Lower leg skin (tissue), 4 donors: ENCODE measurements around the gene CYGB. TPM values are rescaled to one million over a fixed set of nuclear protein-coding genes. Genes with fewer than 3 reads are reported as not detected.
"Not testable (repeated sequence)": the region's sequence is repeated elsewhere in the genome, so short reads cannot be mapped to it uniquely, and the experiment has no call there.

Source experiments
- DNase-seq, 2 donors: peaks; one replicate each; pipeline ENCODE4 v3.0.0-alpha.2; 2019; ENCODE audit warnings: low spot score in 2 of 2
- H3K4me3 ChIP-seq: fragments of 200-600 bp; sonication (generic); 2 replicates; pipeline ENCODE4 v1.5.1; 2017; ENCODE audit warnings: mild to moderate bottlenecking, low read depth; ENCODE audit not compliant: poor library complexity, severe bottlenecking
- POLR2A ChIP-seq, 2 donors: fragments of 450-650 bp; IDR thresholded peaks; one replicate each; pipeline ENCODE4 v1.6.1; 2016 to 2017; ENCODE audit warnings: antibody characterized with exemption in 2 of 2, mild to moderate bottlenecking in 1 of 2, moderate library complexity in 1 of 2
- WGBS, 2 donors: methylation state at CpG; one replicate each; pipeline ENCODE4 v1.1.5; 2018; 5-methylcytosine and 5-hydroxymethylcytosine counted together
- intact Hi-C: fragments of 100-400 bp; cut with DNase I; formaldehyde crosslinking; loops from one replicate; pipeline ENCODE4 v1.15.0; 2023; ENCODE audit warnings: low total_unique reads
- total RNA-seq, 4 donors: library from RNA; depleted of rRNA; stranded (reverse); fragments of >200 nt; gene quantifications; one replicate each; pipeline ENCODE4 v1.1.0, GENCODE V29; 2016
- TF ChIP-seq, protein P1 (sequence below), 3 donors: fragments of 450-650 bp; IDR thresholded peaks; one replicate each; pipeline ENCODE4 v1.5.1; 2016; ENCODE audit warnings: antibody characterized with exemption in 3 of 3, mild to moderate bottlenecking in 3 of 3, moderate library complexity in 2 of 3

Gene CYGB
- total RNA-seq, 4 donors from 2014 or later = 9.7 to 14.4 (median 10.7) TPM

DNA sequence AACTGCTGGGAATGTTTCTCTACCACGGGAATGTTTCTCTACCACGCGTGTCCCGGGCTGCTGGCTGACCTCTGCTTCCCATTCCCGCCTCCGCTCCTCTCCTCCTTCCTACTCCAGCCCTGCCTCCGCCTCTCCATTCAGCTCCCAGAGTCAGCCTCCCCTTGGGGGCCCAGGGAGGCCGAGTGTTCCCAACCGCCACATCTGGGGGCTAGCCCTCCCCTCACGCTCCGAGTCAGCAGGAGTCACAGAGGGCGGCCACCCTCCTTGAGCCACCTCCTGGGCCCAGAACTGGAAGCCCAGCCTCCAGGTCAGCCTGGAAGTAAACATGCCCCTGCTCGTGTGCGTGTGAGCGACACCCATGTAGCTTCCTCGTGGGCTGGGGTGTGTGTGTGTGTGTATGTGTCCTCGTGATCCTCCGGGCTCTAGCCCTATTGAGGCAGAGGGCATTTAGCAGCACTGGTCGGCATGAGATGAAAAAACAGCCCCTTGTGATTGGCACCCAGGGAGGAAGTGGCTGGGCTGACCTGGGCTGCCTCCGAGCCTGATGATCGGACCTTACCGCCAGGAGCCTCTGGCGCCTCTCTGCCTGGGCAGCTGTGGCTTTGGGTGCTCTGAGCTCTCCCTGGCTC is 7.3 kb downstream of the CYGB start:
- whole genome bisulfite sequencing, 2 donors = 24 to 33% methylated on average over 21 to 23 of the region's 23 CpGs
- TF ChIP-seq POLR2A (IDR thresholded peaks at IDR 0.05) = no peak
- TF ChIP-seq, protein P1, sequence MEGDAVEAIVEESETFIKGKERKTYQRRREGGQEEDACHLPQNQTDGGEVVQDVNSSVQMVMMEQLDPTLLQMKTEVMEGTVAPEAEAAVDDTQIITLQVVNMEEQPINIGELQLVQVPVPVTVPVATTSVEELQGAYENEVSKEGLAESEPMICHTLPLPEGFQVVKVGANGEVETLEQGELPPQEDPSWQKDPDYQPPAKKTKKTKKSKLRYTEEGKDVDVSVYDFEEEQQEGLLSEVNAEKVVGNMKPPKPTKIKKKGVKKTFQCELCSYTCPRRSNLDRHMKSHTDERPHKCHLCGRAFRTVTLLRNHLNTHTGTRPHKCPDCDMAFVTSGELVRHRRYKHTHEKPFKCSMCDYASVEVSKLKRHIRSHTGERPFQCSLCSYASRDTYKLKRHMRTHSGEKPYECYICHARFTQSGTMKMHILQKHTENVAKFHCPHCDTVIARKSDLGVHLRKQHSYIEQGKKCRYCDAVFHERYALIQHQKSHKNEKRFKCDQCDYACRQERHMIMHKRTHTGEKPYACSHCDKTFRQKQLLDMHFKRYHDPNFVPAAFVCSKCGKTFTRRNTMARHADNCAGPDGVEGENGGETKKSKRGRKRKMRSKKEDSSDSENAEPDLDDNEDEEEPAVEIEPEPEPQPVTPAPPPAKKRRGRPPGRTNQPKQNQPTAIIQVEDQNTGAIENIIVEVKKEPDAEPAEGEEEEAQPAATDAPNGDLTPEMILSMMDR (IDR thresholded peaks at IDR 0.05) = no peak
- H3K4me3 ChIP-seq = no peak overlapping the region
- intact Hi-C loops = no loop called here
- peak; percentile 62 to 93 for DNase-seq

DNA sequence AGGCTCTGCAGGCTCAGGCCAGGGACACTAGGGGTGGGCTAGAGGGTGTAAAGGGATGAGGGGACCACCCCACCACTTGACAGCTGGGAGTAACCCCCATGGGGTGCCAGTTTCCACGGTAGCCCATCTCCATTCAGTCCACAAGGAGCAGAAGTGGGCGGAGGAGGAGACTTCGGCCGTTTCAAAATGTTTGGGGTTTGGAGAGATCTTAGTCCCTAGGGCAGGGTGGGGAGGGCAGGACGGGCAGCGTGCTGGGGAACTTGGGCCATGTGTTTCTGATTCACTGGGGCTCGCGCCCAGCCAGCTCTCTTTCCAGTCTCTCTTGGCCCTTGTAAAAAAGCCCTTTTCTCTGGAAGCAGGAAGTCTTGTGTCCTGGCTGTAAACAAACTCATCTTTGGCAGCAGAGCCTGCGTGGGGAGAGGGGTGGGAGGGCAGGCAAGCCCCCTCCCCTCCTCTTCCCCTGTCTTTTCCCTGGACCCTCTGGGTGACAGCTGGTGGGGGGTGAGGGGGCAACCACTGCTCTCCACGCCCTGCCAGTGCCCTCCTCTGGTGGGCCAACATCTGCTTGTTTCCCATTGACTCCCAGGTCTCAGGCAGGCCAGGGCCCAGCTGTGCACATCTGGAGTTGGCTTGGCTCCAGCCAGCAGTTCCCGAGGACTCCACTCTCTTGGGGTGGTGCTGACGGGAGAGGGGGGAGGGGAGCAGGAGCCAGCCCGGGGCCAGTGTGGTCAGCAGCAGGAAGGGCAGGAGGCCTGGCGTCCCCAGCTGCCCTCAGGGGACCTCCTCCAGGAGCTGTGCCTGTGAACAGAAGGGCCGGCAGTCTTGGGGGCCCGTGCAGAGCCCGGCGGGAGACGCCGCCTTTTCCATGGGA is 8.1 kb downstream of the CYGB start:
- intact Hi-C loops = no loop called here
- 15 to 25% methylated on average over 17 to 19 of the region's 20 CpGs for WGBS, 2 donors
- peak; percentile 89 to 98 for DNase-seq
- no peak overlapping the region for H3K4me3 ChIP-seq
- TF ChIP-seq, protein P1 (IDR thresholded peaks at IDR 0.05) = no peak
- TF ChIP-seq POLR2A (IDR thresholded peaks at IDR 0.05) = no peak

DNA sequence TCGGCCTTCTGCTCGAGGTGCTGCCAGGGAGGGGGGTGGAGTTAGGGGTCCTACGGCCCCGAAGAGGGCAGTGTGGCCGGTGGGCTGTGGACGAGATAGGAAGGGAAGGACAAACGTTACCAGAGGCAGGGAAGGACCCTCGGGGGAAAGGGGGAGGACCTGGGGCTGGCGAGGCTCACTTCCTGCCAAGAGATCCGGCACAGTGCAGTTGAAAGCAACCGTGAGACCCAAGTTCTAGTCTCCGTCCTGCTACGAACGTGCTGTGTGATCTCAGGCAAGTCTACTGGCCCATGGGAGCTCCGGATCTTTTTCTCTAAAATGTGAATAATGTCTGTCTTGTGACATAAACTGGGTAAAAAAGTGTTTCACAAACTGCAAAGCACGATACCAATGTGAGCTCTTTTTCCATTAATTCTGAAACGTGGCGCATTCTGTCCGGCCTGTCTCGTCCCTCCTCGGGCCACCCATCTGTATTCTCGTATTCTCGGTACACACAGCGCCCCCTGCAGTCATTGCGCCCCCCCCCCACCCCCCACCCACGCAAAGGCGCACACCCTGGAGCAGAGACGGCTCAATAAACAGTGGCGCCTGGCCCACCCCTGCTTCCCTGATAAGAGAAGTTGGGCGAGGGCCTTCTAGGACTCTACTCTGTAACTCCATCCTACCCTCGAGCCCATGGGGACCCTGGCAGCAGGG is 8.8 kb downstream of the CYGB start:
- 48 to 57% methylated on average over 31 of the region's 31 CpGs for WGBS, 2 donors
- DNase-seq = no peak
- TF ChIP-seq, protein P1 (IDR thresholded peaks at IDR 0.05) = no peak
- TF ChIP-seq POLR2A (IDR thresholded peaks at IDR 0.05) = no peak
- no peak overlapping the region for H3K4me3 ChIP-seq
- intact Hi-C loops = no loop called here

DNA sequence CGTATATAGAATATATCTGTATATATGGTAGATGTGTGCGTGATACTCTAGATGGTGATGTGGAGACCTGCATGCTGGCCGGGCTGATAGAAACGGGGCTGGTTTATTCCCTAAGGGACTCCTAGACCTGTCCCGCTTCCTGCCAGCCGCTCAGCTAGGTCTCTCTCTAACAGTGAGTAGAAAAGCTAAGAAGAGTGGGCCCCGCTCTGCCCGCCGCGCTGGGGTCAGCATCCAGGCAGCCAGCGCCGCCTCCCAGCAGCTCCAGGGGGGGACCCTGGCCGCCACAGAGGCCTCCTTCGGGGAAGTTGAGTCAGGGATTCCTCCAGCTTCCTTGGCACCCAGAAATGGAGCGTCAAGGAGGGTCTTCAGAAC is 9.4 kb downstream of the CYGB start:
- TF ChIP-seq, protein P1 (IDR thresholded peaks at IDR 0.05) = no peak
- TF ChIP-seq POLR2A (IDR thresholded peaks at IDR 0.05) = no peak
- intact Hi-C loops = no loop called here
- 81 to 84% methylated on average over 13 of the region's 15 CpGs for WGBS, 2 donors
- no peak overlapping the region for H3K4me3 ChIP-seq
- DNase-seq = no peak

DNA sequence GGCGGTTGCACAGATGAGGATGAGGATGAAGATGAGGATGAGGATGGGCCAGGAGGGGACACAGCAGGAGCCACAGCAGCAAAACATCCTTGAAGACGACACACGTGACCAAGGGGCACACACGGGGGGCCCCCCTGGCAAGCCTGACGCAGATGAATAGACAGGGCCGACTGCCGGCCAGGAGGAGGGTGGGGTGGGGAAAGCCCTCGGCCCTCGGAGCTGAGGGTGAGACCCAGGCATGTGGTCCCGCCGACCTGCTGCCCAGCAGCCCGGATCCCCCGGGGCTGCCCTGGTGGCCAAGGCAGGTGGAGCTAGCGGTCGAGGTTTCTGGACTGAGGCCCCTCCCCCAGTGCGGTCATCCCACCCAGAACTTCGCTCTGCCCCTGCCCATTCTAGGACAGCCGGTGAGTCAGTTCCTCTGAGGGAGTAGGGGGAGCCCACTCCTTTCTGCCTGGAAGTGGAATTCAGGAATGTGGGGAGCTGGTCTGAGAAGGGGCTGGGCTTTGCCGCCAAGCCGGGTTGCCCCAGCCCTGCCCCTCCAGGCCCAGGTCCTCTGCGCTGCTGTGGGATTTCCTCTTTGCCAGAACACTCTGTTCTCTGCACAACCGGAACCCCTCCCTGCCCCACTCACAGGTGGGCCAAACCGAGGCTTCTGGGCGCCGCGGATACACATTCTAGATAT is 9.9 kb downstream of the CYGB start:
- WGBS, 2 donors = 53 to 59% methylated on average over 22 to 26 of the region's 26 CpGs
- intact Hi-C loops = no loop called here
- no peak for TF ChIP-seq POLR2A (IDR thresholded peaks at IDR 0.05)
- TF ChIP-seq, protein P1 (IDR thresholded peaks at IDR 0.05) = no peak
- no peak overlapping the region for H3K4me3 ChIP-seq
- no peak for DNase-seq

DNA sequence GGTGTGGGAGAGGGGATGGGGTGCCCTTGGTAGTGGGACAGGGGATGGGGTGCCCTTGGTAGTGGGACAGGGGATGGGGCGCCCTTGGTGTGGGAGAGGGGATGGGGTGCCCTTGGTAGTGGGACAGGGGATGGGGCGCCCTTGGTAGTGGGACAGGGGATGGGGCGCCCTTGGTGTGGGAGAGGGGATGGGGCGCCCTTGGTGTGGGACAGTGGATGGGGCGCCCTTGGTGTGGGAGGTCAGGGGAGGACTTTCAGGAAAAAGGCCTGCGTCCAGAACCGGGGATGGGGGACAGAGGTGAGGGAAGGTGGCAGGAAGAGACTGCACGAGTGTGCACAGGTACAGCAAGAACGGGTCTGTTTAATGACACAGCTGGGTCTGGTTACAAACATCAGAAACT is 10.5 kb downstream of the CYGB start:
- intact Hi-C loops, H3K4me3 ChIP-seq, DNase-seq: not testable (repeated sequence)
- WGBS, 2 donors = 71 to 77% methylated on average over 9 of the region's 9 CpGs

DNA sequence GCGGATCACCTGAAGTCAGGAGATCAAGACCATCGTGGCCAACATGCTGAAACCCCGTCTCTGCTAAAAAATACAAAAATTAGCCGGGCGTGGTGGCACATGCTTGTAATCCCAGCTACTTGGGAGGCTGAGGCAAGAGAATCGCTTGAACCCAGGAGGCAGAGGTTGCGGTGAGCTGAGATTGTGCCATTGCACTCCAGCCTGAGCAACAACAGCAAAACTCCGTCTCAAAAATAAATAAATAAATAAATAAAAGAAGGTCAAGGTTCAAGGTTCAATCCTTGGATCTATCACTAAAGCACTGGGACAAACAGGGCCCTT is 12.0 kb downstream of the CYGB start:
- DNase-seq, H3K4me3 ChIP-seq, intact Hi-C loops: not testable (repeated sequence)
- 85 to 92% methylated on average over 8 of the region's 8 CpGs for WGBS, 2 donors
